ENCODE measurements around the gene SPG7.
"Not testable (repeated sequence)": the region's sequence is repeated elsewhere in the genome, so short reads cannot be mapped to it uniquely, and the experiment has no call there.

DNA sequence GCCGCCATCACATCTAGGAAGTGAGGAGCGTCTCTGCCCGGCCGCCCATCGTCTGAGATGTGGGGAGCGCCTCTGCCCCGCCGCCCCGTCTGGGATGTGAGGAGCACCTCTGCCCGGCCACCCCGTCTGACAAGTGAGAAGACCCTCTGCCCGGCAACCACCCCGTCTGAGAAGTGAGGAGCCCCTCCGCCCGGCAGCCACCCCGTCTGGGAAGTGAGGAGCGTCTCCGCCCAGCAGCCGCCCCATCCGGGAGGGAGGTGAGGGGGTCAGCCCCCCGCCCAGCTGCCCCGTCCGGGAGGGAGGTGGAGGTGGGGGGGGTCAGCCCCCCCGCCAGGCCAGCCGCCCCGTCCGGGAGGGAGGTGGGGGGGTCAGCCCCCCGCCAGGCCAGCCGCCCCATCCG lies 45.6 kb upstream of the SPG7 start:
- not testable (repeated sequence) for TF ChIP-seq CTCF (IDR thresholded peaks at IDR 0.05; ENCODE audit: borderline replicate concordance, extremely low read depth, low read length, poor library complexity, severe bottlenecking); EZH2 (IDR thresholded peaks at IDR 0.05; ENCODE audit: borderline replicate concordance, low read depth, low read length, severe bottlenecking)
